ENCODE results near the gene SKAP1.
"Not testable (repeated sequence)": the region's sequence is repeated elsewhere in the genome, so short reads cannot be mapped to it uniquely, and the experiment has no call there.

The SKAP1 gene

GRCh38 chr17:48194097-48194550, 235.9 kb downstream of the SKAP1 start:
- no peaks in the 10 kb centered on the region for H3K9me3 ChIP-seq (ENCODE audit: low read depth, low read length)
- H3K27ac ChIP-seq, result no peak overlapping the region
- TF ChIP-seq FOXP2 (optimal IDR thresholded peaks at IDR 0.05; ENCODE audit: control extremely low read depth, extremely low read length, insufficient read depth), result no peak
- no peak for TF ChIP-seq EZH2 (IDR thresholded peaks at IDR 0.05)
- no peak for TF ChIP-seq POLR2AphosphoS5 (IDR thresholded peaks at IDR 0.05; ENCODE audit: borderline replicate concordance, low read depth, low read length)
- DNase-seq (ENCODE audit: low read depth, low spot score), result no peak
- H3K36me3 ChIP-seq (ENCODE audit: insufficient read depth, low read length), result no peaks in the 10 kb centered on the region
- H3K9ac ChIP-seq (ENCODE audit: insufficient read length), result no peak overlapping the region
- H3K4me3 ChIP-seq, result no peak overlapping the region

DNA sequence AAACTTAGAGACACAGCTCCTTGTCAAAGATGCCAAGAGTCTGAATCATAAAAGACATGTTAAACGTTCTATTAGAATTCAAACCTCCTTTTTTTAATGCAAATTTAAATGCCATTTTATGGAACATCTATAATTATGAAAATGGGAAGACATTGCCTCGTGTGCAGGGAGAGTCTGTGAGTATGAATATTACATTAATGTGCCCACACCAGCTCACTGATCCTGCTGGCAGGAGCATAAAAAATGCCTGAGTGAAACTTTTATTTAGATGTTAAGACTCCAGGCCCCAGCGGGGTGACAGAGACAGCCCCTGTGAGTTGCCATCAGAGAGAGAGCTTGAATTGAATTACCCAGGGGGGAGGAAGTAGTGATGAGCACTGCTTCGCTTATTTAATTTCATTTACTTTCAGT, 237.7 kb downstream of the SKAP1 start:
- no peaks in the 10 kb centered on the region for H3K36me3 ChIP-seq (ENCODE audit: insufficient read depth, low read length)
- H3K9me3 ChIP-seq (ENCODE audit: low read depth, low read length), result no peaks in the 10 kb centered on the region
- TF ChIP-seq POLR2AphosphoS5 (IDR thresholded peaks at IDR 0.05; ENCODE audit: borderline replicate concordance, low read depth, low read length), result no peak
- TF ChIP-seq EZH2 (IDR thresholded peaks at IDR 0.05), result no peak
- no peak for TF ChIP-seq FOXP2 (optimal IDR thresholded peaks at IDR 0.05; ENCODE audit: control extremely low read depth, extremely low read length, insufficient read depth)
- H3K27ac ChIP-seq, result peak overlapping the region; percentile 77
- H3K4me3 ChIP-seq, result peak overlapping the region; percentile 59
- DNase-seq (ENCODE audit: low read depth, low spot score), result peak; percentile 44
- no peak overlapping the region for H3K9ac ChIP-seq (ENCODE audit: insufficient read length)

GRCh38 chr17:48191362-48191761, 238.7 kb downstream of the SKAP1 start:
- no peaks in the 10 kb centered on the region for H3K36me3 ChIP-seq (ENCODE audit: insufficient read depth, low read length)
- no peak overlapping the region; the same call in 1 of the 2 replicates for H3K27ac ChIP-seq
- H3K4me3 ChIP-seq, result no peak overlapping the region
- no peak for DNase-seq (ENCODE audit: low read depth, low spot score)
- H3K9ac ChIP-seq (ENCODE audit: insufficient read length), result no peak overlapping the region
- no peaks in the 10 kb centered on the region for H3K9me3 ChIP-seq (ENCODE audit: low read depth, low read length)
- TF ChIP-seq POLR2AphosphoS5 (IDR thresholded peaks at IDR 0.05; ENCODE audit: borderline replicate concordance, low read depth, low read length) (no peak), FOXP2 (optimal IDR thresholded peaks at IDR 0.05; ENCODE audit: control extremely low read depth, extremely low read length, insufficient read depth) (no peak), EZH2 (IDR thresholded peaks at IDR 0.05) (no peak)

DNA sequence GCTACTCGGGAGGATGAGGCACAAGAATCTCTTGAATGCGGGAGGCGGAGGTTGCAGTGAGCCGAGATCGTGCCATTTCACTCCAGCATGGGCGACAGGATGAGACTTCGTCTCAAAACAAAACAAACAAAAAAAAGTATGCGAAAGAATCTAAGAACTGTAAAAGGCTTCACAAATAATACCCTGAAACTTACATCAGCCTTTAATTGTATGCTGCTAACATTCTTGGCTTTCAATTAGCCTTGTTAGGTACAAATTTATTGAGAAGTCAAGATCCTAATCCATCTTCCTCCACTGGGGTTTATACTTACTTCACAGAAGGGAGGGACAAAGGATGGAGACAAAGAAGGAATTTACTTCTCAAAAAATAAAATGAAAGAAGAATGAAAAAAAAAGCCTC, 239.1 kb downstream of the SKAP1 start:
- TF ChIP-seq EZH2 (IDR thresholded peaks at IDR 0.05) (no peak), FOXP2 (optimal IDR thresholded peaks at IDR 0.05; ENCODE audit: control extremely low read depth, extremely low read length, insufficient read depth) (no peak), POLR2AphosphoS5 (IDR thresholded peaks at IDR 0.05; ENCODE audit: borderline replicate concordance, low read depth, low read length) (no peak)
- no peaks in the 10 kb centered on the region for H3K9me3 ChIP-seq (ENCODE audit: low read depth, low read length)
- no peaks in the 10 kb centered on the region for H3K36me3 ChIP-seq (ENCODE audit: insufficient read depth, low read length)
- no peak overlapping the region for H3K27ac ChIP-seq
- no peak overlapping the region for H3K4me3 ChIP-seq
- no peak overlapping the region for H3K9ac ChIP-seq (ENCODE audit: insufficient read length)
- DNase-seq (ENCODE audit: low read depth, low spot score), result no peak

GRCh38 chr17:48187872-48188608, 242.0 kb downstream of the SKAP1 start:
- no peak overlapping the region for H3K27ac ChIP-seq
- TF ChIP-seq EZH2 (IDR thresholded peaks at IDR 0.05) (no peak), POLR2AphosphoS5 (IDR thresholded peaks at IDR 0.05; ENCODE audit: borderline replicate concordance, low read depth, low read length) (no peak), FOXP2 (optimal IDR thresholded peaks at IDR 0.05; ENCODE audit: control extremely low read depth, extremely low read length, insufficient read depth) (no peak)
- H3K4me3 ChIP-seq, result no peak overlapping the region
- no peaks in the 10 kb centered on the region for H3K9me3 ChIP-seq (ENCODE audit: low read depth, low read length)
- H3K36me3 ChIP-seq (ENCODE audit: insufficient read depth, low read length), result no peaks in the 10 kb centered on the region
- DNase-seq (ENCODE audit: low read depth, low spot score), result no peak
- H3K9ac ChIP-seq (ENCODE audit: insufficient read length), result no peak overlapping the region

- H3K9ac ChIP-seq (ENCODE audit: insufficient read length); H3K36me3 ChIP-seq (ENCODE audit: insufficient read depth, low read length); DNase-seq (ENCODE audit: low read depth, low spot score); H3K4me3 ChIP-seq; H3K27ac ChIP-seq; H3K9me3 ChIP-seq (ENCODE audit: low read depth, low read length): not testable (repeated sequence)
These were observed 243.7 kb downstream of the SKAP1 start for GRCh38 chr17:48186317-48186716.

DNA sequence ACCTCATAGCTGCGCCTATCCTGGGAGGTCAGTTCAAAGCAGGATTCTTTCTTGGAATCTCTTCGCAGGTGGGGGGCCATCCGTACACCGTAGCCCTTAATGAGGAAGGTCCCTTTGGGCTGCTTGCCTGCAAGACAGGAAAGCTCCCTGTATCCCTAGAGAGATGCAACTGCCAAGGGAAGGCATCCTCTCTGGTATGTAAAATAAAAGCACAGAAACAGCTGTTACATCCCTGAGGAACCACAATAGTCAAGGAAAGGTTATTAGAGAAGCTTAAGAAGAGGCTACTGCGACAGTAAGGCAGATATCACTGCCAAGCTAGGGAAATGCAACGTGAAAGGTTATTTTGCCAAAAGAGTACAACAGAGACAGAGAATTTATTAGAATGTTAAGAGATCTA, 245.3 kb downstream of the SKAP1 start:
- Histone ChIP-seq H3K27ac (no peak overlapping the region), H3K36me3 (ENCODE audit: insufficient read depth, low read length) (no peaks in the 10 kb centered on the region), H3K9ac (ENCODE audit: insufficient read length) (no peak overlapping the region), H3K4me3 (no peak overlapping the region), H3K9me3 (ENCODE audit: low read depth, low read length) (no peaks in the 10 kb centered on the region)
- no peak for TF ChIP-seq FOXP2 (optimal IDR thresholded peaks at IDR 0.05; ENCODE audit: control extremely low read depth, extremely low read length, insufficient read depth)
- TF ChIP-seq POLR2AphosphoS5 (IDR thresholded peaks at IDR 0.05; ENCODE audit: borderline replicate concordance, low read depth, low read length), result no peak
- TF ChIP-seq EZH2 (IDR thresholded peaks at IDR 0.05), result no peak
- DNase-seq (ENCODE audit: low read depth, low spot score), result no peak

DNA sequence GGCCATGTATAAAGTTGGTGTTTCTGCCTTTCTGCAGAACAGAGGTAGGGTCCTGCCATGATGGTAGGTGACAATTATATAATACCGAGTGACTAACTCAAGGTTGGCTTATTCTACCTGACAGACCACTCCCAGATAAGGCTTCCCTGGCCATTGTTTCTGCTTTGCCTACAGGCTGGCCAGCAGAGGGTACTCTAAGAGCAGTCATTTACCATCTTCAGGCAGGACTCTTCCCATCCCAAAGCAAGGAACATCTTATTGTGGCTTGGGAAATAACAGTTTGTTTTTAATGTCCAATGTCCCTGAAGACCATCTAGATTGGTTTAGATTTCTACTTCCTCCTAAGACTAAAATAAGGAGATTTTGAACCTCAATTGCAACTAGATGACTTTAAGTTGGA, 248.4 kb downstream of the SKAP1 start:
- H3K36me3 ChIP-seq (ENCODE audit: insufficient read depth, low read length), result no peaks in the 10 kb centered on the region
- DNase-seq (ENCODE audit: low read depth, low spot score), result no peak

More for the DNA sequence above, 248.4 kb downstream of the SKAP1 start:
- Histone ChIP-seq H3K9me3 (ENCODE audit: low read depth, low read length) (no peaks in the 10 kb centered on the region), H3K4me3 (no peak overlapping the region), H3K27ac (no peak overlapping the region), H3K9ac (ENCODE audit: insufficient read length) (no peak overlapping the region)
- TF ChIP-seq EZH2 (IDR thresholded peaks at IDR 0.05) (no peak), POLR2AphosphoS5 (IDR thresholded peaks at IDR 0.05; ENCODE audit: borderline replicate concordance, low read depth, low read length) (no peak), FOXP2 (optimal IDR thresholded peaks at IDR 0.05; ENCODE audit: control extremely low read depth, extremely low read length, insufficient read depth) (no peak)

Data from SK-N-MC (cell line).